IMR-90 (cell line): ENCODE measurements around the gene FAIM2. TPM values are rescaled to one million over a fixed set of nuclear protein-coding genes. Genes with fewer than 3 reads are reported as not detected.
A peak's percentile ranks its signal among the peaks of the same experiment; 100 is the strongest.

ENCODE experiments used
- ATAC-seq: fragments of 200-7000 bp; cut with Tn5 transposase; 2 replicates; pipeline ENCODE4 v1.9.1; 2020; ENCODE audit warnings: low read depth, mild to moderate bottlenecking, moderate library complexity
- BruUV-seq: library from RNA; stranded (reverse); fragments of 400-500 nt; replicated peaks from 2 replicates; lab custom pipeline; 2021; lab: Mats Ljungman, UMichigan
- CTCF ChIA-PET: fragments of 300-600 bp; formaldehyde crosslinking; extraction: SDS; loops from one replicate; lab custom pipeline; 2021; ENCODE audit warnings: antibody characterized with exemption; lab: Yijun Ruan, JAX
- POLR2A ChIA-PET: fragments of 300-600 bp; sonication (Branson Sonifier 250); formaldehyde crosslinking; loops from one replicate; lab custom pipeline; 2022; ENCODE audit warnings: antibody characterized with exemption; ENCODE audit not compliant: unreplicated experiment; lab: Charles Lee
- DNase-seq: peaks from one replicate; pipeline ENCODE4 v3.0.0; 2013
- H2AFZ ChIP-seq: replicated peaks from 2 replicates; pipeline ENCODE3; 2013; ENCODE audit warnings: low read length, mild to moderate bottlenecking; ENCODE audit not compliant: poor library complexity
- H2AK5ac ChIP-seq: 2 replicates; pipeline ENCODE4 v1.6.1; 2013; ENCODE audit warnings: low read depth, low read length, inconsistent platforms
- H2AK9ac ChIP-seq: replicated peaks from 2 replicates; pipeline ENCODE3; 2013; ENCODE audit warnings: mild to moderate bottlenecking, low read depth, low read length, moderate library complexity; ENCODE audit not compliant: poor library complexity
- H2BK120ac ChIP-seq: 2 replicates; pipeline ENCODE4 v1.6.1; 2013; ENCODE audit warnings: low read depth, low read length, inconsistent platforms
- H2BK15ac ChIP-seq: 3 replicates; pipeline ENCODE4 v1.6.1; 2013; ENCODE audit warnings: low read depth, low read length, inconsistent platforms
- H2BK20ac ChIP-seq: 2 replicates; pipeline ENCODE4 v1.6.1; 2013; ENCODE audit warnings: low read depth, mild to moderate bottlenecking, inconsistent platforms, low read length, moderate library complexity
- H2BK5ac ChIP-seq: 2 replicates; pipeline ENCODE4 v1.6.1; 2013; ENCODE audit warnings: mild to moderate bottlenecking, low read depth, low read length, inconsistent platforms; ENCODE audit not compliant: poor library complexity, severe bottlenecking
- H3K14ac ChIP-seq: replicated peaks from 2 replicates; pipeline ENCODE4 v1.6.1; 2013; ENCODE audit warnings: low read depth, low read length, inconsistent platforms
- H3K18ac ChIP-seq: 2 replicates; pipeline ENCODE4 v1.6.1; 2013; ENCODE audit warnings: low read depth, low read length, control low read depth
- H3K23ac ChIP-seq: 2 replicates; pipeline ENCODE4 v1.6.1; 2013; ENCODE audit warnings: low read depth, low read length, inconsistent platforms
- H3K27ac ChIP-seq: 2 replicates; pipeline ENCODE4 v1.5.1; 2013; ENCODE audit warnings: mild to moderate bottlenecking, control low read depth, low read length; ENCODE audit not compliant: insufficient read depth
- H3K27me3 ChIP-seq: 2 replicates; pipeline ENCODE4 v1.6.1; 2013; ENCODE audit warnings: low read length; ENCODE audit not compliant: control insufficient read depth, insufficient read depth
- H3K36me3 ChIP-seq: 2 replicates; pipeline ENCODE4 v1.6.1; 2013; ENCODE audit warnings: low read length, mixed read lengths; ENCODE audit not compliant: control insufficient read depth, insufficient read depth
- H3K4ac ChIP-seq: 2 replicates; pipeline ENCODE4 v1.6.1; 2013; ENCODE audit warnings: low read depth, low read length, inconsistent platforms
- H3K4me1 ChIP-seq: 2 replicates; pipeline ENCODE4 v1.6.1; 2013; ENCODE audit warnings: low read length, mixed read lengths; ENCODE audit not compliant: control insufficient read depth, insufficient read depth
- H3K4me2 ChIP-seq: 2 replicates; pipeline ENCODE4 v1.6.1; 2013; ENCODE audit warnings: low read depth, mild to moderate bottlenecking, control low read depth, low read length, moderate library complexity
- H3K4me3 ChIP-seq: 2 replicates; pipeline ENCODE4 v1.5.1; 2013; ENCODE audit warnings: low read depth, mild to moderate bottlenecking, control low read depth, low read length, moderate library complexity; ENCODE audit not compliant: insufficient read depth
- H3K56ac ChIP-seq: 2 replicates; pipeline ENCODE4 v1.6.1; 2013; ENCODE audit warnings: low read length, inconsistent platforms; ENCODE audit not compliant: insufficient read depth; ENCODE audit errors: extremely low read depth
- H3K79me1 ChIP-seq, 2 experiments: 2 replicates each; pipeline ENCODE4 v1.6.1; 2013; ENCODE audit warnings: low read length in 2 of 2, inconsistent platforms in 1 of 2, low read depth in 1 of 2
- H3K9ac ChIP-seq: 2 replicates; pipeline ENCODE4 v1.6.1; 2013; ENCODE audit warnings: low read depth, low read length, control low read depth
- H3K9me1 ChIP-seq: 2 replicates; pipeline ENCODE4 v1.6.1; 2013; ENCODE audit warnings: low read length, inconsistent platforms; ENCODE audit not compliant: insufficient read depth
- H3K9me3 ChIP-seq: 2 replicates; pipeline ENCODE4 v1.6.1; 2013; ENCODE audit warnings: low read length; ENCODE audit not compliant: control insufficient read depth, insufficient read depth
- H4K20me1 ChIP-seq: 2 replicates; pipeline ENCODE4 v1.6.1; 2013; ENCODE audit warnings: low read length, inconsistent platforms; ENCODE audit not compliant: insufficient read depth
- H4K5ac ChIP-seq: 2 replicates; pipeline ENCODE4 v1.6.1; 2013; ENCODE audit warnings: mild to moderate bottlenecking, low read depth, low read length, control low read depth
- H4K8ac ChIP-seq, 2 experiments: 2 replicates each; pipeline ENCODE4 v1.6.1; 2013; ENCODE audit warnings: low read depth in 2 of 2, low read length in 2 of 2, control low read depth in 1 of 2, inconsistent platforms in 1 of 2
- H4K91ac ChIP-seq: 2 replicates; pipeline ENCODE4 v1.6.1; 2013; ENCODE audit warnings: low read depth, low read length, inconsistent platforms; ENCODE audit not compliant: insufficient read depth
- BHLHE40 ChIP-seq: fragments of 150-350 bp; IDR thresholded peaks from 2 replicates; pipeline ENCODE4 v1.6.1; 2016; ENCODE audit warnings: mild to moderate bottlenecking, low read depth, low read length
- CEBPB ChIP-seq: IDR thresholded peaks from 2 replicates; pipeline ENCODE4 v1.6.1; 2012; ENCODE audit warnings: low read depth, low read length, improper control_type of control experiment
- CHD1 ChIP-seq: IDR thresholded peaks from 2 replicates; pipeline ENCODE4 v1.6.1; 2012; ENCODE audit warnings: low read depth, low read length, improper control_type of control experiment
- FOS ChIP-seq: fragments of 150-350 bp; IDR thresholded peaks from 2 replicates; pipeline ENCODE4 v1.6.1; 2016; ENCODE audit warnings: low read depth, low read length
- MAFK ChIP-seq: IDR thresholded peaks from 2 replicates; pipeline ENCODE4 v1.6.1; 2012; ENCODE audit warnings: low read depth, low read length, improper control_type of control experiment
- MXI1 ChIP-seq: IDR thresholded peaks from 2 replicates; pipeline ENCODE4 v1.6.1; 2012; ENCODE audit warnings: low read depth, mild to moderate bottlenecking, low read length, moderate library complexity, borderline replicate concordance
- NFE2L2 ChIP-seq: fragments of 150-350 bp; IDR thresholded peaks from 2 replicates; pipeline ENCODE4 v1.6.1; 2016; ENCODE audit warnings: low read depth, mild to moderate bottlenecking, low read length
- POLR2A ChIP-seq: IDR thresholded peaks from 2 replicates; pipeline ENCODE4 v1.6.1; 2012; ENCODE audit warnings: mild to moderate bottlenecking, low read depth, low read length
- RAD21 ChIP-seq: IDR thresholded peaks from 2 replicates; pipeline ENCODE4 v1.6.1; 2012; ENCODE audit warnings: low read length, improper control_type of control experiment
- RCOR1 ChIP-seq: IDR thresholded peaks from 2 replicates; pipeline ENCODE4 v1.6.1; 2012; ENCODE audit warnings: mild to moderate bottlenecking, low read length, improper control_type of control experiment; ENCODE audit not compliant: insufficient replicate concordance
- RFX5 ChIP-seq: IDR thresholded peaks from 2 replicates; pipeline ENCODE4 v1.8.0; 2012; ENCODE audit warnings: low read depth, mild to moderate bottlenecking, low read length, moderate library complexity
- SMC3 ChIP-seq: fragments of 150-350 bp; IDR thresholded peaks from 2 replicates; pipeline ENCODE4 v1.6.1; 2016; ENCODE audit warnings: low read depth, mild to moderate bottlenecking, antibody characterized with exemption, low read length, moderate library complexity
- WGBS, 2 experiments: methylation state at CpG; one replicate each; pipeline versions ENCODE4 v1.1.5 to v1.1.7; 2013; ENCODE audit warnings: missing lambda C conversion rate in 2 of 2; ENCODE audit not compliant: insufficient read length in 1 of 2; ENCODE audit errors: extremely low coverage in 2 of 2; 5-methylcytosine and 5-hydroxymethylcytosine counted together
- dilution Hi-C: fragments of 300-500 bp; cut with HindIII; formaldehyde crosslinking; loops from one replicate; pipeline ENCODE4 v1.14.3; 2018; ENCODE audit warnings: low sequenced_read_pairs; ENCODE audit not compliant: unreplicated experiment
- in situ Hi-C: fragments of 300-500 bp; cut with MboI; formaldehyde crosslinking; loops from 3 replicates; pipeline ENCODE4 v1.14.3; 2019; ENCODE audit warnings: low sequenced_read_pairs, inconsistent platforms, mixed read lengths
- intact Hi-C: fragments of 100-400 bp; cut with micrococcal nuclease; formaldehyde crosslinking; loops from 2 replicates; pipeline ENCODE4 v1.10.0; 2022
- polyA plus RNA-seq, 3 experiments: library from polyadenylated mRNA; depleted of rRNA; stranded (reverse); fragments of >200 nt; gene quantifications; 2 replicates each; pipeline ENCODE4 v1.2.3, GENCODE V29; 2012; ENCODE audit warnings: low replicate concordance in 1 of 3
- total RNA-seq: library from RNA; depleted of rRNA; stranded (reverse); fragments of >200 nt; gene quantifications from 2 replicates; pipeline ENCODE4 v1.2.3, GENCODE V29; 2012
- TF ChIP-seq, protein P1 (sequence below): conservative IDR thresholded peaks from 2 replicates; pipeline ENCODE4 v1.5.1; 2012; ENCODE audit warnings: mild to moderate bottlenecking, low read depth, low read length, improper control_type of control experiment
- TF ChIP-seq, protein P2 (sequence below): fragments of 150-350 bp; IDR thresholded peaks from 2 replicates; pipeline ENCODE4 v1.6.1; 2016; ENCODE audit warnings: low read depth, mild to moderate bottlenecking, low read length, moderate library complexity, borderline replicate concordance
- TF ChIP-seq, protein P3 (sequence below): fragments of 150-350 bp; IDR thresholded peaks from 2 replicates; pipeline ENCODE4 v1.6.1; 2017; ENCODE audit warnings: mild to moderate bottlenecking, antibody characterized with exemption, low read length, low read depth

Gene FAIM2
- total and polyA plus RNA-seq, 2 of the 4 experiments (the other 2 are of a cell fraction), result 0.72 to 5.3 TPM

DNA sequence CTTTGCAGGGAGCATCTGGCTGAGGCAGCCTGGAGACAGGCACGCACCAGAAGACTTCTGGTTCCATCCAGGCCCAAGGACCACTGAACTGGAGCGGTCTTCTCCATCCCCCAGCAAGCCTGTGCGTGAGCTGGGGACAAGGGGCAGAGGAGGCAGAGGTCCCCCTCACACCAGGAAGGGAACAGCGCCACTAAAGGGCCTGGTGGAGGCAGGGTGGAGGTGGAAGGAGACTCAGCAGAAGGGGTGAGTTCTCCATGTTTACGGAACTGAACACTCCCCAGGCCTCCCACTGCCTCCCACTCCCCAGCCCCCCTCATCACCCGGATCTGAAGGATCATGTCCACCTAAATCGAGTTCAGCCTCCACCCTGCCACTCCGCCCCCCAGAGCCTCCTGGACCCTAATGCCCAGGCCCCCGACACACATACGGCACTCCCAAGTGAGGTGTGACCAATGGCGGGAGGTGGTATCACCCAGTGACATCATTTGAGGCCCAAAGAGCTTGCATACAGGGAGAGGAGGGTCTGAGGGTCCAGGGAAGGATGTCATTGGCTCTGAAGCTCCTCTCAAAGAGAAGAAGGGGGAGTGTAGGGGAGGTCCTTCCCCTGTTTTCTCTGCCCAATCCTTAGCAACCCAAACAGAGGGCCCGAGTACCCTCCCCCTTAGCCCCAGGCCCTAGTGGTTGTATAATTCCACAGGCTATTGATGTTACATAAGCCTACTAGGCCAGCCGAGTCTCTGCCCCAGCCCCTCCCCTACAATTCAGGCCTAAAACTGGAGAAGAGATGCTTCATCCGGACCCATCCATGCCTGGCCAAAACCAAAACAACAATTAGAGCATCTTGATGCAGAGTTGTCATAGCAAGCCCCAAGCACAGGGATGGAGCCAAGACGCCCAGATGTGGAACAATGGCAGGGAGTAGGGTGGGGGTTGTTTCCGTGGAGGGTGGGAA, 1.0 kb downstream of the FAIM2 start:
- peaks cover 18% of the 10 kb centered on the region for H3K27me3 ChIP-seq
- no peak overlapping the region for H3K9ac ChIP-seq
- ChIA-PET POLR2A (no interaction called here), CTCF (no interaction called here)
- H3K36me3 ChIP-seq, result no peaks in the 10 kb centered on the region
- no peak overlapping the region for H3K27ac ChIP-seq
- no peak for TF ChIP-seq RCOR1
- TF ChIP-seq, protein P1, sequence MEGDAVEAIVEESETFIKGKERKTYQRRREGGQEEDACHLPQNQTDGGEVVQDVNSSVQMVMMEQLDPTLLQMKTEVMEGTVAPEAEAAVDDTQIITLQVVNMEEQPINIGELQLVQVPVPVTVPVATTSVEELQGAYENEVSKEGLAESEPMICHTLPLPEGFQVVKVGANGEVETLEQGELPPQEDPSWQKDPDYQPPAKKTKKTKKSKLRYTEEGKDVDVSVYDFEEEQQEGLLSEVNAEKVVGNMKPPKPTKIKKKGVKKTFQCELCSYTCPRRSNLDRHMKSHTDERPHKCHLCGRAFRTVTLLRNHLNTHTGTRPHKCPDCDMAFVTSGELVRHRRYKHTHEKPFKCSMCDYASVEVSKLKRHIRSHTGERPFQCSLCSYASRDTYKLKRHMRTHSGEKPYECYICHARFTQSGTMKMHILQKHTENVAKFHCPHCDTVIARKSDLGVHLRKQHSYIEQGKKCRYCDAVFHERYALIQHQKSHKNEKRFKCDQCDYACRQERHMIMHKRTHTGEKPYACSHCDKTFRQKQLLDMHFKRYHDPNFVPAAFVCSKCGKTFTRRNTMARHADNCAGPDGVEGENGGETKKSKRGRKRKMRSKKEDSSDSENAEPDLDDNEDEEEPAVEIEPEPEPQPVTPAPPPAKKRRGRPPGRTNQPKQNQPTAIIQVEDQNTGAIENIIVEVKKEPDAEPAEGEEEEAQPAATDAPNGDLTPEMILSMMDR, result no peak
- TF ChIP-seq SMC3, result no peak
- no peak for TF ChIP-seq FOS
- no peak for TF ChIP-seq CEBPB
- no peak for TF ChIP-seq BHLHE40
- TF ChIP-seq, protein P2, sequence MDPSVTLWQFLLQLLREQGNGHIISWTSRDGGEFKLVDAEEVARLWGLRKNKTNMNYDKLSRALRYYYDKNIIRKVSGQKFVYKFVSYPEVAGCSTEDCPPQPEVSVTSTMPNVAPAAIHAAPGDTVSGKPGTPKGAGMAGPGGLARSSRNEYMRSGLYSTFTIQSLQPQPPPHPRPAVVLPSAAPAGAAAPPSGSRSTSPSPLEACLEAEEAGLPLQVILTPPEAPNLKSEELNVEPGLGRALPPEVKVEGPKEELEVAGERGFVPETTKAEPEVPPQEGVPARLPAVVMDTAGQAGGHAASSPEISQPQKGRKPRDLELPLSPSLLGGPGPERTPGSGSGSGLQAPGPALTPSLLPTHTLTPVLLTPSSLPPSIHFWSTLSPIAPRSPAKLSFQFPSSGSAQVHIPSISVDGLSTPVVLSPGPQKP, result no peak
- TF ChIP-seq RAD21, result no peak
- TF ChIP-seq CHD1, result no peak
- no peak for TF ChIP-seq POLR2A
- no peak for TF ChIP-seq MAFK
- TF ChIP-seq RFX5, result no peak
- no peak for TF ChIP-seq NFE2L2
- TF ChIP-seq, protein P3, sequence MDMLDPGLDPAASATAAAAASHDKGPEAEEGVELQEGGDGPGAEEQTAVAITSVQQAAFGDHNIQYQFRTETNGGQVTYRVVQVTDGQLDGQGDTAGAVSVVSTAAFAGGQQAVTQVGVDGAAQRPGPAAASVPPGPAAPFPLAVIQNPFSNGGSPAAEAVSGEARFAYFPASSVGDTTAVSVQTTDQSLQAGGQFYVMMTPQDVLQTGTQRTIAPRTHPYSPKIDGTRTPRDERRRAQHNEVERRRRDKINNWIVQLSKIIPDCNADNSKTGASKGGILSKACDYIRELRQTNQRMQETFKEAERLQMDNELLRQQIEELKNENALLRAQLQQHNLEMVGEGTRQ, result no peak
- no peak for TF ChIP-seq MXI1
- no peak overlapping the region for H2BK5ac ChIP-seq
- DNase-seq, result no peak
- ATAC-seq, result no peak
- peak overlapping the region; percentile 11 for H2AFZ ChIP-seq
- no peak overlapping the region for H3K4me2 ChIP-seq
- in situ Hi-C loops, result no loop called here
- H4K91ac ChIP-seq, result no peak overlapping the region
- no peaks in the 10 kb centered on the region for H3K79me1 ChIP-seq
- H3K9me1 ChIP-seq, result peaks cover 11% of the 10 kb centered on the region
- intact Hi-C loops, result no loop called here
- H3K4ac ChIP-seq, result no peak overlapping the region
- H3K56ac ChIP-seq, result no peak overlapping the region
- H4K8ac ChIP-seq, result no peak overlapping the region
- no peaks in the 10 kb centered on the region for H3K9me3 ChIP-seq
- no peak overlapping the region for H3K23ac ChIP-seq
- H2AK5ac ChIP-seq, result no peak overlapping the region
- peak overlapping the region; percentile 28 for H2AK9ac ChIP-seq
- H3K4me1 ChIP-seq, result peaks cover 11% of the 10 kb centered on the region; the same call in 1 of the 2 replicates
- no peak overlapping the region for H2BK15ac ChIP-seq
- no peak overlapping the region for H4K5ac ChIP-seq
- H3K14ac ChIP-seq, result no peak overlapping the region
- no peak overlapping the region for H2BK20ac ChIP-seq
- BruUV-seq, result no TSS peak
- no peak overlapping the region for H3K18ac ChIP-seq
- no peaks in the 10 kb centered on the region for H4K20me1 ChIP-seq
- H2BK120ac ChIP-seq, result no peak overlapping the region
- 100% methylated on average over 2 of the region's 16 CpGs; no CpG with 5 or more reads in 1 of the 2 experiments for WGBS, 2 experiments
- dilution Hi-C loops, result no loop called here
- H3K4me3 ChIP-seq, result no peak overlapping the region
